ENCODE data around the gene POLR1G.
A peak's percentile ranks its signal among the peaks of the same experiment; 100 is the strongest.
"Not testable (repeated sequence)": the region's sequence is repeated elsewhere in the genome, so short reads cannot be mapped to it uniquely, and the experiment has no call there.

Gene POLR1G

DNA sequence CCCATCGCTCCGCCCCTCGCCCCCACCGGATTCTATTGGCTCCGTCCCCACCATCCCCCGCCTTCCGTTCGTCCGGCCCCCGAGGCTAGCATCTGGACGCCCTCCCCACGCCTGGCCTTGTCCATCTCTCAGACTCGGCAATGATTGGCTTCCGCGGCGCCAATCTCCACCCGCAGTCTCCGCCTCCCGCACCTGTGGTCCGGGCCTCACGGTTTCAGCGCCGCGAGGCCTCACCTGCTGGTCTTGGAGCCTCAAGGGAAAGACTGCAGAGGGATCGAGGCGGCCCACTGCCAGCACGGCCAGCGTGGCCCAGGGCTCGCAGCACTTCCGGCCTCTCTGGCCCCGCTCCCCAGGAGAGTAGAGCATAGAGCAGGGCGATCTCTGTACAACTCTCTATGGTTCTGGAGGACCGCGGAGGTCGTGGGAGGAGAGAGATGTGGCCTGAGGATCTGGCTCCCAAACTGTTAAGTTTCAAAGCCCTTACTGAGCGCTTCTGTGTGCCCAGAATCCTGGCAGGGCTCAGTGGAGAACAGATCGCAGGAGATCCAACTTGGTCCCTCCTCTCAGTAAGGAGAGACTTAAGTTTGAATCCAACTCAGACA is 17.2 kb downstream of the POLR1G start, which contains the start of gene ERCC1:
TSS of gene ERCC1 (minus strand) at position 329 of the 602 bp plus-strand sequence. CDS start 543 bp downstream, outside the sequence.
- no peaks in the 10 kb centered on the region for H3K9me3 ChIP-seq (ENCODE audit: insufficient read depth, low read depth, low read length)
- peaks cover 32% of the 10 kb centered on the region for H3K4me1 ChIP-seq (ENCODE audit: insufficient read depth, low read length, poor library complexity, severe bottlenecking)
- H2AFZ ChIP-seq (ENCODE audit: low read length), result peak within 1 kb of the TSS; percentile 76
- H3F3A ChIP-seq (ENCODE audit: low read depth), result 0 out of 2 replicates have a peak, but pooled peaks cover 3% of the 10 kb centered on the region
- H3K4me2 ChIP-seq (ENCODE audit: low read depth, low read length, poor library complexity, severe bottlenecking), result peak within 1 kb of the TSS; percentile 84
- peaks cover 16% of the 10 kb centered on the region for H3K79me2 ChIP-seq (ENCODE audit: insufficient read depth, low read length)
- H3K4me3 ChIP-seq (ENCODE audit: low read length, poor library complexity, severe bottlenecking), result peak within 1 kb of the TSS; percentile 80
- H3K9ac ChIP-seq (ENCODE audit: low read depth, low read length, poor library complexity, severe bottlenecking), result peak within 1 kb of the TSS; percentile 79
- H3K9me2 ChIP-seq (replicated peaks; ENCODE audit: low read depth, low read length), result no peaks in the 10 kb centered on the region
- TF ChIP-seq, protein P1, sequence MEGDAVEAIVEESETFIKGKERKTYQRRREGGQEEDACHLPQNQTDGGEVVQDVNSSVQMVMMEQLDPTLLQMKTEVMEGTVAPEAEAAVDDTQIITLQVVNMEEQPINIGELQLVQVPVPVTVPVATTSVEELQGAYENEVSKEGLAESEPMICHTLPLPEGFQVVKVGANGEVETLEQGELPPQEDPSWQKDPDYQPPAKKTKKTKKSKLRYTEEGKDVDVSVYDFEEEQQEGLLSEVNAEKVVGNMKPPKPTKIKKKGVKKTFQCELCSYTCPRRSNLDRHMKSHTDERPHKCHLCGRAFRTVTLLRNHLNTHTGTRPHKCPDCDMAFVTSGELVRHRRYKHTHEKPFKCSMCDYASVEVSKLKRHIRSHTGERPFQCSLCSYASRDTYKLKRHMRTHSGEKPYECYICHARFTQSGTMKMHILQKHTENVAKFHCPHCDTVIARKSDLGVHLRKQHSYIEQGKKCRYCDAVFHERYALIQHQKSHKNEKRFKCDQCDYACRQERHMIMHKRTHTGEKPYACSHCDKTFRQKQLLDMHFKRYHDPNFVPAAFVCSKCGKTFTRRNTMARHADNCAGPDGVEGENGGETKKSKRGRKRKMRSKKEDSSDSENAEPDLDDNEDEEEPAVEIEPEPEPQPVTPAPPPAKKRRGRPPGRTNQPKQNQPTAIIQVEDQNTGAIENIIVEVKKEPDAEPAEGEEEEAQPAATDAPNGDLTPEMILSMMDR (conservative IDR thresholded peaks at IDR 0.05; ENCODE audit: low read length), result no peak
- TF ChIP-seq EZH2phosphoT487 (IDR thresholded peaks at IDR 0.05; ENCODE audit: borderline replicate concordance), result no peak
- no peaks in the 10 kb centered on the region for H3K27me3 ChIP-seq (ENCODE audit: insufficient read depth, low read length, poor library complexity, severe bottlenecking)
- H4K20me1 ChIP-seq (ENCODE audit: insufficient read depth, low read length, poor library complexity, severe bottlenecking), result peaks cover 5% of the 10 kb centered on the region
- H3K36me3 ChIP-seq (ENCODE audit: insufficient read depth, low read length), result no peaks in the 10 kb centered on the region

DNA sequence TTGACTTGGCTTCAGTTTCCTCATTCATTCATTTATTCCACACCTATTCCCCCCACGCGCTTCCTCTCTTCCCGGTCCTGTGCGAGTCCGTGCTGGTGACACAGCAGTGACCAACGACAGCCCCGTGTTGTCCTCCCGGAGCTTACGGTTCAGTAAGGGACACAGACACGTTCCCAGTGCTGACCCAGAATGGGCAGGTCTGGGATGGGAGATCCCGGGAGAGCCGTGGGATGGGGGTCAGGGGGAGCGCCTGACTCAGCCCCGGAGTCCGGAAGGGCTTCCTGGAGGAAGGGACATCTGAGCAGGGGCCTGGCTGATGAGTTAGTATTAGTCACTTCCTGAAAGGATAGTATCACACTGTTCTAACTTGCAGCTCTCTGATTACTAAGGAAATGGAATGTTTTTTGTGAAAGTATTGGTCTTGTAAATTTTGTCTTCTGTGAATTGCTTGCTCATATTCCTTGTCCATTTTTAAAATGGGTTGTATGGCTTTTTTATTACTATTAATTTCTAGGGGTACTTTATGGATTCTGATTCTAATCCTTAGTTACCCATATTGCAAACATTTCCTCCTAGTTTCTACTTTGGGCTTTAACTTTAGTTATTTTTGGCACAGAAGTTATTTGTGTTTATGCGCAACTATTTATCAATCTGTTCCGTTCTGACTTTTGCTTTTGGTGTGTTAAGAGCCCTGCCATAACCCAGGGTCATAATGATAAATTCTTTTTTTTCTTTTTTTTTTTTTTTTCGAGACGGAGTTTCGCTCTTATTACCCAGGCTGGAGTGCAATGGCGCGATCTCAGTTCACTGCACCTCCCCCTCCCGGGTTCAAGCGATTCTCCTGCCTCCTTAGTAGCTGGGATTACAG is 18.0 kb downstream of the POLR1G start:
- no peak for TF ChIP-seq EZH2phosphoT487 (IDR thresholded peaks at IDR 0.05; ENCODE audit: borderline replicate concordance)
- TF ChIP-seq, protein P1 (conservative IDR thresholded peaks at IDR 0.05; ENCODE audit: low read length), result no peak
- H3K4me3 ChIP-seq (ENCODE audit: low read length, poor library complexity, severe bottlenecking), result peak overlapping the region; percentile 80
- peak overlapping the region; percentile 76 for H2AFZ ChIP-seq (ENCODE audit: low read length)
- H3K4me2 ChIP-seq (ENCODE audit: low read depth, low read length, poor library complexity, severe bottlenecking), result peak overlapping the region; percentile 84
- 0 out of 2 replicates have a peak, but pooled peaks cover 3% of the 10 kb centered on the region for H3F3A ChIP-seq (ENCODE audit: low read depth)
- H4K20me1 ChIP-seq (ENCODE audit: insufficient read depth, low read length, poor library complexity, severe bottlenecking), result peaks cover 5% of the 10 kb centered on the region
- peak overlapping the region; percentile 79 for H3K9ac ChIP-seq (ENCODE audit: low read depth, low read length, poor library complexity, severe bottlenecking)
- no peaks in the 10 kb centered on the region for H3K9me3 ChIP-seq (ENCODE audit: insufficient read depth, low read depth, low read length)
- H3K36me3 ChIP-seq (ENCODE audit: insufficient read depth, low read length), result no peaks in the 10 kb centered on the region
- peaks cover 25% of the 10 kb centered on the region for H3K4me1 ChIP-seq (ENCODE audit: insufficient read depth, low read length, poor library complexity, severe bottlenecking)
- no peaks in the 10 kb centered on the region for H3K27me3 ChIP-seq (ENCODE audit: insufficient read depth, low read length, poor library complexity, severe bottlenecking)
- H3K9me2 ChIP-seq (replicated peaks; ENCODE audit: low read depth, low read length), result no peaks in the 10 kb centered on the region
- H3K79me2 ChIP-seq (ENCODE audit: insufficient read depth, low read length), result peaks cover 16% of the 10 kb centered on the region

DNA sequence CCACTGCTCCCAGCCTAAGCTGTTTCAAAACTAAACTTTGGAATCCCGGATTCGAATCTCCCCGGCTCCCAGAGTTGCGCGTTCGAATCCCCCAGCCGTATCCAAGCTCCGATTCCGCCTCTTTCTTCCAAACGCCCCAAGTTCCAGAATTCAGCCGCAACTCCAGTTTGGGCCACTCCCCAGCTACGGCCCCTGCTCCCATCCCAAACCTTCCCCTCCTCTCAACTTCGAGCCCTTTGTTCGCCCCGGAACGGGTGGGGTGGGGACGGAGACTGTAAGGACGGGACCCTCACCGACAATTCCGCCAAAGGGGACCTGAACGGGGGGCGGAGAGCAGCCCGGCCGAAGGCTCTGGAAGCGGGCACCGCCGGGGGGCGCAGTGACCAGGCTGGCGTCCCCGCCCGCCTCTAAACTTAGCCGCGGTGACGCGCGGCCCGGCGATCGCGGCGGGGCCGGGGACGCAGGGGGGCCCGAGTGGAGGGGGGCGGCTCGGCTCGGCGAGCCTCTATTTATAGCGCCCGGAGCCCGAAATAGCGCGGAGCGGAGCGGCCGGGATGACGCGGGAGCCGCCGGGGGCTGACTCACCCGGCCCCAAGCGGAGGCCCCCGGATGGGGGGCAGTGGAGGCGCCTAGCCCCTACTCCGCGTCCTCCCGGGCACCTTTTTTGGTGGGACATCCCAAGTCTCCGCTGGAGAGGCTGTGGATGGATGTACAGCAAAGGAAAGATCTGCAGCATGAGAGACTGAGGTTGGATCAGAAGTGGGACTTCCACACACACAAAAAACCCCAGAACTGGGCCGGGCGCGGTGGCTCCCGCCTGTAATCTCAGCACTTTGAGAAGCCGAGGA is 22.2 kb downstream of the POLR1G start:
- peak overlapping the region; percentile 68 for H3K4me3 ChIP-seq (ENCODE audit: low read length, poor library complexity, severe bottlenecking)
- peaks cover 14% of the 10 kb centered on the region for H3K4me1 ChIP-seq (ENCODE audit: insufficient read depth, low read length, poor library complexity, severe bottlenecking)

DNA sequence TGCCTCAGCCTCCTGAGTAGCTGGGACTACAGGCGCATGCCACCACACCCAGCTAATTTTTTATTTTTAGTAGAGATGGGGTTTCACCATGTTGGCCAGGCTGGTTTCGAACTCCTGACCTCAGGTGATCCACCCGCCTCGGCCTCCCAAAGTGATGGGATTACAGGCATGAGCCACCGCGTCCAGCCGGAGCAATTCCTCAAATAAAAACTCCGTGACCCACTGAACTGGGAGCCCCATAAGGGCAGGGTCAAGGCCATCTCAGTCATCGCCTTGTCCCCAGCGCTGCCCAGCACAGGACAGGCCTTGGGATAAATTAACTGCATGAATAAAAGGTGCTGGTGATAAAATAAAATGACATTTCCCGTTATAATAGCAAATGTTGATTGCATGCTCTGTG is 23.5 kb downstream of the POLR1G start:
- not testable (repeated sequence) for H3F3A ChIP-seq (ENCODE audit: low read depth); H3K27me3 ChIP-seq (ENCODE audit: insufficient read depth, low read length, poor library complexity, severe bottlenecking); H3K4me3 ChIP-seq (ENCODE audit: low read length, poor library complexity, severe bottlenecking); H3K9ac ChIP-seq (ENCODE audit: low read depth, low read length, poor library complexity, severe bottlenecking); H3K9me3 ChIP-seq (ENCODE audit: insufficient read depth, low read depth, low read length); H3K79me2 ChIP-seq (ENCODE audit: insufficient read depth, low read length); H3K4me1 ChIP-seq (ENCODE audit: insufficient read depth, low read length, poor library complexity, severe bottlenecking); H4K20me1 ChIP-seq (ENCODE audit: insufficient read depth, low read length, poor library complexity, severe bottlenecking); H3K36me3 ChIP-seq (ENCODE audit: insufficient read depth, low read length); H3K9me2 ChIP-seq (replicated peaks; ENCODE audit: low read depth, low read length); H3K4me2 ChIP-seq (ENCODE audit: low read depth, low read length, poor library complexity, severe bottlenecking); H2AFZ ChIP-seq (ENCODE audit: low read length)

More for the DNA sequence above, 22.2 kb downstream of the POLR1G start:
- Histone ChIP-seq H4K20me1 (ENCODE audit: insufficient read depth, low read length, poor library complexity, severe bottlenecking) (no peaks in the 10 kb centered on the region), H3K4me2 (ENCODE audit: low read depth, low read length, poor library complexity, severe bottlenecking) (peak overlapping the region; percentile 71), H3K9me2 (replicated peaks; ENCODE audit: low read depth, low read length) (no peaks in the 10 kb centered on the region), H2AFZ (ENCODE audit: low read length) (peak overlapping the region; percentile 79), H3K9me3 (ENCODE audit: insufficient read depth, low read depth, low read length) (no peaks in the 10 kb centered on the region), H3K27me3 (ENCODE audit: insufficient read depth, low read length, poor library complexity, severe bottlenecking) (no peaks in the 10 kb centered on the region), H3K9ac (ENCODE audit: low read depth, low read length, poor library complexity, severe bottlenecking) (peak overlapping the region; percentile 40), H3K79me2 (ENCODE audit: insufficient read depth, low read length) (no peaks in the 10 kb centered on the region), H3F3A (ENCODE audit: low read depth) (0 out of 2 replicates have a peak, but pooled peaks cover 3% of the 10 kb centered on the region), H3K36me3 (ENCODE audit: insufficient read depth, low read length) (no peaks in the 10 kb centered on the region)
- TF ChIP-seq EZH2phosphoT487 (IDR thresholded peaks at IDR 0.05; ENCODE audit: borderline replicate concordance), result no peak
- TF ChIP-seq, protein P1 (conservative IDR thresholded peaks at IDR 0.05; ENCODE audit: low read length), result peak; percentile 54

All from Loucy (cell line).